CD4-positive, alpha-beta T cell treated with Interleukin-15 for 1 hour (primary cell): ENCODE data around the gene NRG3.

ENCODE experiments used
- DNase-seq: peaks from one replicate; pipeline ENCODE4 v3.0.0-alpha.2; 2020

NRG3 gene

DNA sequence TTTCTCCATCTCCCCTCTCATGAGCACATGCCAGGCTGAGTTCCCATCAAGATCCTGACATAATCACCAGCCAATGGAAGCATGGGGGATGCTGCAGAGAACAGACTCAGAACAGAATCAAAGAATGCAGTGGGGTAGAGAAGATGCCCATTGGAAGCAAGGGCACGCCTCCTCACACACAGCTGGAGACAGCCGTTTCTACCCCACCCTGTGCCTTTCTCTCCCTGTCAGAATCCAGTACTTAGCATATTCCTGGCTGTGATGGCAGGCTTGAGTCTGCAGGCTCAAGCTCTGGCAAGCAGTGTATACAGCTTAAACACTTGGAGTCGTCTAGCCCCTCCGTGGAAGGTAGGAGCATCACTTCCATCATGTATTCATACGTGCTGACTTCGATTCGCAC, 867.9 kb downstream of the NRG3 start:
- DNase-seq = no peak

DNA sequence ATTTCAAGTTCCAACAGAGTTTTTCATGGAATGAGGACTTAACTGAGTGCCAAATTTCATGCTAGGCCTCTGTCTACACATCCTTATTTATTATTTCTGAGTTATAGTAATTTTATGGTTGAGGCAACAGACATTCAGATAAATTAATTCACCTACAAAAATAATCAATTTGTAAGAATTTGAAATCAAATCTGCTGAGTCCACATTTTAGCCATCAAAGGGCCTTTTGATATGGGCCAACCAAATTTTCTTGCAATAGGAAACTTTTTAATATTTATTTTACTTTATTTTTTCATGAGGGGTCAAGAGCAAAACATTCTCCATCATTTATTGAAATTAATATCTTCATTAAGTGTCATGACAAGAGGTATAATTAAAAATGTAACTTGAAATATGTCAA, 875.5 kb downstream of the NRG3 start:
- no peak for DNase-seq

DNA sequence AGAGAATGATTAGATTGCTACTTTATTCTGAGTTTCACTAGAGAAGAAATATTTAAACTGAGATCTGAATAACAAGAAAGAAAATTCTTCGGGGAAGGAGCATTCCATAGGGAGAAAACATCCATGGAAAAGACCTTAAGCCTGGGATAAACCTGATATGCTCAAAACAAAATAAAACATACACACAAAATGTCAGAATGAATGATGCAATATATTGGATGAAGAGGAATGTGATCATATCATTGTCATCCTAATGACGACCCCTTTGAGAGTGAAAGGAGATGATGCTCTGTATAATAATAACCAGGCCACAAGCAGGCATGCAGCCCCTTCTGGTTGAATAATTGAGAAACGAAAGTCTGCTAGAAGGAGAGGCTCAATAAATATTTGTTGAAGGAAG, 882.4 kb downstream of the NRG3 start:
- DNase-seq = no peak

DNA sequence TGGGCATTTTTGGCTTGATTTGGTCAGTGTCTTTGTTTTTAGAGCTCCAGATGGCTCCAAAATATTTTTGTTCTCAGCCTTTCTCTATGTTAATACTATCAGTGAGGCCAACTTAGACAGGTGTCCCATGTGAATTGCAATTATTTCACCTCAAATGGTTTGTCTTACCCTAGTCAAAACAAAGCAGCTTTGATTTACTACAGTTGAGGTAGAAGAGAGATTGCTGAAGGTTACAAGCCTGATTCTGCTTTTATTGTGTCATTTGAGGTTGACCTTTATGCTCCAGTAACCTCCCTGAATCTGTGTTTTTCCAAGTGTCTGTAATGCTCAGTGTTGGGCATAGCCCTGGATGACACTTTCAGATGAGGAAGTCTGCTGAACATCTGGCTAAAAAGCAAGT, 882.9 kb downstream of the NRG3 start:
- DNase-seq = no peak

DNA sequence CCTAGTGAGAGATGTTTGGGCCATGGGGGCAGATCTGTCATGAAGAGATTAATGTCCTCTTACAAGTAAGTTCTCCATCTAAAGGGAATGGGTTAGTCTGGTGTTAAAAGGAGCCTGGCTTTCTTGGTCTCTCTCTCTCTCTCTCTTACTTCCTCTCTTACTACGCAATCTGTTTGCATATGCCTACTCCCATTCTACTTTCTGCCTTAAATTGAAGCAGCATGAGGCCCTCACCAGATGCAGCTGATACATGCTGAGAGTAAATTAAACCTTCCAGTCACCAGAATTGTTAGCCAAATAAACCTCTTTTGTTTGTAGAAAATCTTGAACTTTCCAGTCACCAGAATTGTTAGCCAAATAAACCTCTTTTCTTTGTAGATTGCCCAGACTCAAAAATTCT, 884.1 kb downstream of the NRG3 start:
- no peak for DNase-seq

DNA sequence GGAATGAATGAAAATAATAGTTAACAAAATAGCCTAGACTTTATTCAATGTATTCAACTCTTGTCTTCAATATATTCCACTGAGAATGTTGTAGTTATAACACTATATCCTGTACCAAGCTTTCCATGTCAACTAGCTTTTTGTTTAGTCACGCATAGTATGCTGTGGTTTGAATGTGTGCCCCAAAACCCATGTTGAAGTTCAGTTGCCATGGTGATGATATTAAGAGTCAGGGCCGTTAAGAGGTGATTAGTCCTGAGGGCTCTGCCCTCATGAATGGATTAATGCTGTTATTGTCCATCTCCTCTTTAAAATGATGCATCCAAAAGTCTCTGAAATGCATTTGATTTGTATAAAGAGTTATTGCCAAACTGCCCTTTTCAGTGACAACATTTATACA, 887.6 kb downstream of the NRG3 start:
- no peak for DNase-seq

DNA sequence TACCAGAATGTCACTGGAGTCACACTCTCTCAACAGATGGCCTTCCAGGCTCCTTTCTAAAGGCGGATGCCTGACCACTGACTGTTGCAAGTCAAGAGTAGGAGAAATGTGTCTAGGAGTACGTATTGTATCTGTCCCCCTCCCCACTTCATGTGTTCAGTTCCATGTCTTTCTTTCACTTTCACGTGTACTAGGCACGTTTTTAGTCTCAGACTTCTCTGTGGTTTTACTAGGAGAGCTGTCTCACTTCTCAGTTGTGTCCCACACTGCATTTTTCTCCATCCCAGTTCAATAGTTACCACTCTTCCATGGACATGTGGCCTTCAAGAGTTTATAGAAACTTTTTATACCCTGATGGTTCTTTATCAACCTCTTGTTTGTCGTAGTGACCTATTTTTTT, 893.0 kb downstream of the NRG3 start:
- DNase-seq = no peak

DNA sequence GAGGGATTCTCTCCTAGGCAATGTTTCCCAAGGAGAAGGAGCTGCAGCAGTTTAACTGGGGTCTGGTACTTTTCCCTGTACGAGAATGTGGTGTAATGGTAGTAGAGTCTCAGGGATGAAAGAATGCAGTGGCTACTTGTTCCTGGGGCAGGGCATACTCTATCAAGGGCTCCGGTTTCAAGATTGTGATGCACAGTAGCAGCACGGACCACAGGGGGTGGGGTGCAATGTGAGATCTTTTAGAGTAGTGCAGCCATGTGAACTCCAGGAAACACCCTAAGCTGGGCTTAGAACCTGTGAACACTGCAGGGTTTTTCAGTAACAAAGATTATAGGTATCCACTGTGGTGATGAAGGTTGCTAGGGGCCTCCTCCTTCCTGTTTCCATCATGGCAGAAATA, 903.9 kb downstream of the NRG3 start:
- DNase-seq = no peak

DNA sequence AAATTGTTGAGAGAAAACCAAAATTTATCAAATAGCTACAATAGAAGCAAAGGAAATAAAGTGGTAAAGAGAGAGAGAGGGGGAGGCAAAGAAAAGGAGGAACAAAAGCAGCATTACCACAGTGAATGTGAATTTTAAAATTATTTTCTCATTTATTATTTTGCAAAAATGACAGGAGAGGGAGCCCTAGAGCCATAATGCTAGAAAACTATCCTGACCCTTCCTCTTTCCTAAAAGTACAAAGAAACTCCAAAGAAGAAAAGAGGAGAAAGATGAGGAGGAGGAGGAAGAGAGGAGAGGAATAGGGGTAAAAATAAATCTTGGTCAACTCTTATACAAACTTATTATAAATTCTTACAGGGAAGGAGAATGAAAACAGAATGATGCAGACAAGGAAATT, 921.5 kb downstream of the NRG3 start:
- DNase-seq = no peak

DNA sequence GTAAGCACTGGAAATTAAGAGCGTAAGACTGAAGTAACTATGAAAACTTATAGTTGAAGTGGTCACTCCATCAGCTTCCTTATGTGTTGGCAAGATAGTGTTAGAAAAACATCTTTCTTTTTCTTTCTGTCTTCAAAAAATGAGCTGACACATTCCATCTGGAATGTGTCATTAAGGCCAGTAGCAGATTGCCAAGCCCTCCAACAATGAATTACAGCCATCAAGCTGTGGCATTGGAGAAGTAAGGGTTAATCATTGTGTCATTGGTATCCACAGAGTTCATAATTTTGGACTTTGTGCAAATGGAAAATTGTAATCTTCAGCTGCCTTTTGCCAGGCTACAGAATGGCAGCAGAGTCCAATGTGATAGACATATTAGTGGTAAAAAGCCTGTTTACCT, 926.3 kb downstream of the NRG3 start:
- DNase-seq = no peak

DNA sequence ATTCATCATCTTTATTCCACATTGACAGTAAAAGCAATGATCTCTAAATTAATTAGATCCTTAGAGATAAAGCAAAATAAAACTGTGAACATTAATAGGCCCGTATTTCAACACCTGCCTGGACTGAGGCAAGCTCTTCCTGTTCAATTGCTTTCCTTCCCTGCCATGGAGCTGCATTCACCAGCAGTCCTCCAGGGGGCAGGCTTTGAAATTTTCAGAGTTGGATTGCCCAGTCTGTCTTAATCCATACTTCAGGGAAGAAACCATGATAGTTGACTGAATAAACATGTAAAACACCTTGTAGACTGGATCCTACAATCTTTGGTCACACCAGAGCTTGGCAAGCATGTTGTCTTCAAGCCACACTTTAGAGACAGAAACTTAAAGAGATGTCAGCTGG, 936.6 kb downstream of the NRG3 start:
- no peak for DNase-seq

DNA sequence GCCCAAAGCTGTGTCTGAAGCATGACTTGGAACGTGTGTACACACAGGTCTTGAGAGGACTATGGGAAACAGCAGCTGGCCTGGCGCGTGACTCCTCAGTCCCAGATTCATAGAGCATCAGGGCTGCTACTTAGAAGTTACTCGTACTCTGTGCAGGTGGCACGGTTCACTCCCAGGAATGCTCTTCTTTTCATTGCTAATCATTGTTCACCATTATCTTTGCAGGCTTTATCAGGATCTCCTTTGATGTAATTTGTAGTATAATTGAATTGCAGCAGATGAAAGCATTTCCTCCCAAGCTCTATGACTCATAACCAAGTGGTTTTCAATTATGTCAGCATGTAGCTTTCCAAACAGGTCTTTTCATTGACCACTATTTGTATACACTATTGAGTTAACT, 938.9 kb downstream of the NRG3 start:
- no peak for DNase-seq

DNA sequence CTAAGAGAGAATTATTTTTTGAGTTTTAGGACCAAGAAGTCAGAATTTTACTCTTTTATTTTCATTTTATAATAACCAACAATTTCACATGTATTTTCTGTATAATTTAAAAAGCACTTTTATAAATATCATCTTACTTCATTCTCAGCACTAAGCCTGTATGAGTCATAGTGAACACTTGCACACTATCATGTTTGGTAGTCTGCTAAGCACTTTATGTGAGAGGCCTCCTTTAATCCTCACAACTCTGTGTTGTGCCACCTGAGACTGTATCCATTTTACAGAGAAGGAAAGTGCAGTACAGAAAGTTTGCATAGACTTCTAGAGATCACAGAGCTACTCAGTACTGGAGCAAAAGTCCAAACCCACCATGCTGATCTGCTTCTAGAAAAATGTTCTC, 939.6 kb downstream of the NRG3 start:
- DNase-seq = no peak

DNA sequence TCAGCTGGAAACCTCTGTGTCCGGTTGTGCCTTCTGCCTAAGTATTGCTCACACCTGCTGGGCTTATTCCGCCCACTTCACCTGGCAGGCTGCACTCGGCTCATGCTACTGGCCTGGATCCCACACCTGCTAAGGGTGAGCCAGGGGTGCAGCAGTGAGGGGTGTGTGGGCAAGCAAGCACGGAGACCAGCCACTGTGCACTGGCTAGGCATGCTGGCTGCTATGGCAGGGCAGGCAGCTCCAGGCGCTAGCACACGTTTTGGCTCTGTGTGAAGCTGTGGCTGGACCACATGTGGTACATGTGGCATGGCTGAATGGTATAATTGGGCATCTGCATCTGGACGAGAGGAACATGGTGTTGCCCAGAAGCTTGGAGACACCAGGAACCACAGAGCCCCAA, 940.7 kb downstream of the NRG3 start:
- no peak for DNase-seq

DNA sequence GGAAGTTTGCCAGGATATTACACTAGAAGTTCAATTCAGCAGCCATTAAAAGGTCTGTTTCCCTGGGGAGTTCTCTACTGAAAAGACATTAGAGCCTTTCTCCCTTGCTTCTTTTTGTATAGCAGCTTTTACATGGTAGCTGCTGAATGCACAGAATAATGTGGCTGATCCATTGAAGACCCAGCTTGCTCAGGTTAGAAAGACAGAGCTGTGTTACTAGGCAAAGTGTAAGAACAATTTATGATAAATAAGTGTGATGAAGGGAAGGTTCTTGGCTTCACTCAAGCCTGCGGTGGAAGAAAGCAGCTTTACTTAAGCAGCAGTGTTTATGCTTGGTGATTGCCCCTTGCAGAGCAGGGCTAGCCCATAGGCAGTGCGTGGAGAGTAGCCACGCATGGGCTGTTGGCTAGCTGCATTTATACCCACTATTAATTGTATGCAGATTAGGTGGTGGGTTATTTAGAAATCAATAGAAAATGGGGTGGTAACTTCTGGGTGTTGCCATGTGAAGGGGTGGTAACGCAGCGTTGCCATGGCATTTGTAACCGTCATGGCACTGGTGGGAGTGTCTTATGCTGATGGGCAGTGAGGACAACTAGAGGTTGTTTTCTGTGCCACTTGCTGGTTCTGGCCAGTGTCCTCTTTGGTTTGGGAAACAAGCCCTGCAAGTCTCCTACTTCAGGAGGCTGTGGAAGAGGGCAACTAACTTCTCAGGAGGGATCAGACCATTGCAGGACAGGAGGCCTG, 942.9 kb downstream of the NRG3 start:
- DNase-seq = no peak

DNA sequence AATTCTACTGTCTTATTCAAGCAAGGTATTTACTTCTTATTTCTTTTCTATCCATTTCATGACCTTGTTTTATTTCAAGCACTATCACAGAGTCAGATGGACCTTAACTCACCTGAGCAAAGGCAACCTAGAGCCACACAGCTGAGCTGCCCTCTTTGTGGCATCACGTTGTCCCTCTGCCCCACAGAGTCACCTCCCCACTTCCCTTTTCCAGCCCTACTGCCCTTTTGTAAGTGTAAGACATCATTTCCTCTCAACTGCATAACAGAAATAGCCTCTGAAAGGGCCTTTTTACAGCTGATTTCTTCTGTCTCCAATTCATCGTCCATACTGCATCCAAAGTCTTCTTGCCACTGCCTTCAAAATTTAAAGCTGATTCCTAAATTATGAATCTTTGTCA, 946.0 kb downstream of the NRG3 start:
- no peak for DNase-seq

DNA sequence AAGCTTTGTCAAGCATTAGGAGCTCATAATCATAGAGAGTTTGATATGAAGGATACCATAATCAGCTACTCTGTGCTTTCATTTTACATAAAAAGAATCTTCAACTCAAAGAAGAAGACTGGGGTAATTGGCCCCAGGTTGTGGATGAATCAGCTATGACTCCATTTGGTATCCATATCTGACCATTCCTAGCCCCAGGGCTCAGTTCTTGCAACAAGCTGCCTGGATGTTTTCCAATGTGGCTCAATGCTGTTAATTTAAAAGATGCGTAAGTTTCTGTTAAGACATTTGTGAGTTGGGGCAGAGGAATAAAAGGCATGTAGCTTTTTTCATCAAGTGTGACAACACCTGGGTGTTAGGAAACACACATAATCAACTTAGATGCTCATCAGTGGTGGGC, 951.1 kb downstream of the NRG3 start:
- DNase-seq = no peak

DNA sequence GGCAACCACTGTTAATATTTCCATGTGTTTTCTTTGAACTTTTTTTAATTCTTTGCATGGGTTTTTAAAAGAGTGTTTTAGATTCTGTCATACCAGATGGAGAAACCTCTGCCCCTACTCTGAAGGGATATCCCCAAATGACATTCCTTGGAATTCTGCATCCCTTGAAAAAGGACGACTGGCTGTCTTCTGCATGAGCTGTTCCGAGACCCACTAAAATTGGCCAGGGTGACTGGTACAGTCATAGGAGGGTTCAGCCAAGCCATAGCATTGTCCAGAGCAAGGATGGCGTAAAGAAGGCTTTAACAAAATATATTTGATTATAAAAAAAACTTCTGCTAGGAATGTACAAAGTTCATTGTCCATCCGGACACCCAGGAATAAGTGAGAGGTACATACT, 952.9 kb downstream of the NRG3 start:
- no peak for DNase-seq

DNA sequence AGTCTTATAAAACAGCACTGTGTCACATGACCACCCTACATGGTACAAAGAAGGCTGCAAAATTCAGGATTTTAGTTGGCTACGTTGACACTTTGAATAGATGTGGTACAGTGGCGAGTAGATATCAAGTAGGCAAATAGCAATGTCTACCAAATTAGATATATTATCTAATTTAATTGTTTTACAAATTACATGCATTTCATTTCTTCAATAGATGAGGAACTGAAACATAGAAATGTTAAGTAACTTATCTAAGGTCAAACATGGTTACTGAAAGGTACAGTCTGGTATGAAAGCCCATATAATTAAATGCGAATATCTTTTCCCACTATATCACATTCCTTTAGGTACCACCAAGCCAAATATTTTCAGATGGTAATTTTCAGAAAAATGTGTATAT, 972.2 kb downstream of the NRG3 start:
- no peak for DNase-seq

DNA sequence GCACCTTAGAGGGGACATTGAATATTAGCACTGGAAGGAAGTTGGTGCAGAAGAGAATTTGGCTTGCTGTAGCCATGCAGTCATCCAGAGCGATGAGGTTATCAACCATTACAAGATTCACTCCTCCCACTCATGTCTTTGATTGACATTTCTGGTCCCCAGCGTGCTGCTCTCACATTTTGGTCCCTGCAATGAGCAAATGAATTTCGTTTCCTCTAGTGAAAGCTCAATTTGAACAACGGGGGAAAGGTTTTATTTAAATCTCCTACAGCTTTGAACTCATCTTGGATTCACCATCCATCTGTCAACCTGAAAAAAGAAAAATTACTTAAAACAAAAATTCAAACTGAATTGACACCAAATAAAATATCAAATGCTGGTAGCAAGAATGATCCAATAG, 975.2 kb downstream of the NRG3 start:
- DNase-seq = no peak

DNA sequence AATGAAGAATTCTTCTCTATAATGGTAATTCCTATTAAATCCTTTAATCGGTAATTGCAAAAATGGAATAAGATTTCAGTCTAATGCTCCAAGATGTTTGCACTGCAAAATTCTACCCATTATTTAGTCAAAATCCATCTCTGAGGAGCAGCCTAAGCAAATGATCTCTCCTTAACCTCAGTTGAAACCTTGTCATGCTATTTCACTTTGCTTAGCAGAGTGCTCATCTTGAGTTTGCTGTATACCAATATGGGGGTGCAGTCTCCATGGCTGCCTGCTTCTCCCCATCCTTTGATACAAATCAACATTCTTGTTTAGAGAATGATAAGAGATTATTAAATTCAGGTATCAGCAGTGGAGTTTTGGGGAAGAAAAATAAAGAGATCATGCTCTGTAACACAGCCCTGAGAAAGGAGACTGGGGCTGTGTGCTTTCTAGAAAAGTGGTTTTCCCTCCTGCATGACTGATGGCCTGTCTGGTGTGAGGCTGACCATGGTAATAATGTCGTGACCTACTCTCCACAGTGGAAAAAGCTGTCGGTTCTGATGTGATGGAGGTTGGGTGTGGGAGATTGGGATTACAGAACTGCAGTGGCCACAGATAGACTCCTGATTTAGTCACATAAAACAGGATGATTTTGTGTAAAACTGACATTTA, 982.1 kb downstream of the NRG3 start:
- no peak for DNase-seq

DNA sequence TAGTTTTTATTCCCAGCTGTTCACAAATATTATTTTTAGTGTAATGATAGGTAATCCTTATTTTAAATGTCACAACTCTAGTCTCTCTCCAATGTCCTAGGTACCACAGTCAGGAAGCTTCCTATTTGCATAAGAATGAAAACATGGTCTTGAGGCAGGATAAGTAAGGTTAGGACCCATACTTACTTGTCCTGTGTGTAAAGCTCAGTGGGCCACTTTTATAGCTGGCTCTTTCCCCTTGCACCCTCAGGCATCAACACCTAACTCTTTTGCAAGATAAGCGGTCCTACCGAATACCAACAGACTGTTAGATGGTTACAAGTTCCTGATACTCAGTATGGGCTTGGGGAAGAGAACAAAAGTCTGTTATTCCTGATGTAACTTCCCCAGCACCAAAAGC, 986.9 kb downstream of the NRG3 start:
- no peak for DNase-seq

DNA sequence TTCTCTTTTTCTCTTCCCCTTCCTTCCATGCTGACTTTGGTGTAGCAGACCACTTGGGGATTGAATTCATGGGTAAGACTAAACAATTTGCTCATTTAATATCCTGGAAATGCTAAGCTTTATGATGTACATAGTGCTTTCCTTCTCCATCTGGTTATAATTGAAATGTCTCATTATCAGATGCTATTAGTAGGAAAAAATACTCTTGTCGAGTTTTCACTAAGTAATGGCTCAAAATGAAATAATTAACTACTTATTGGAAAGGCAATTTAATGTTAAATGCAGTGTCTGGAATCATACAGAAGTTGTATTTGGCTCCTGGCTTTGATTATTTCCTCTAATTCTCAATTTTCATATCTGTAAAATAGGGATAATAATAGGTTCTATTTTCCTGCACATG, 990.4 kb downstream of the NRG3 start:
- DNase-seq = no peak

DNA sequence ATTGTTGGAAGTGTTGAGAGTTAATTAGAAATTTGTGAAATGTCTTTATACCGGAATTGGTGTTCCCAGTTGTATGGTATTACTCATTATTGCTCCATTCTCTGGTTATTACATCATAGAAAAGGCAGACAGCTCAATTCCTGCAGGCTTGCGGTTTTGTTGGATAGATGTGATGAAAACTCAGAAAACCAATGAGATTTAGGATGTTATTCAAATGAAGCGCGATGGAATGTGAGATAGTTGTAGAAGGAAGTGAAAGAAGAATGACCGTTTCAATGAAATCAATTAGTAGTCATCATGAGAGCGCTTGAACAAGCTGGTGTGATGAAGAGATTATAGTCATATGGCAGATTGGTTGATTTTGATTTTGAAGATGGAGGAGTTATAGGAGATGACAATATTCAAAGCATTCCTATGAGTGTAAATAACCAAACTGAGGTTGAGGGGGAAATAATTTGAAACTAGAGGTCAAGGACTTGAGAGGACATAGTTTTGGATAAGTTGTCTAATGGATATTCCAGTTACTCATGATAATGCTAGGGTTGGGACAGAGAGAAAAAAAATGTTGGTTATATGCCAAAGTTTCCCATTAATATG, 991.5 kb downstream of the NRG3 start:
- no peak for DNase-seq

DNA sequence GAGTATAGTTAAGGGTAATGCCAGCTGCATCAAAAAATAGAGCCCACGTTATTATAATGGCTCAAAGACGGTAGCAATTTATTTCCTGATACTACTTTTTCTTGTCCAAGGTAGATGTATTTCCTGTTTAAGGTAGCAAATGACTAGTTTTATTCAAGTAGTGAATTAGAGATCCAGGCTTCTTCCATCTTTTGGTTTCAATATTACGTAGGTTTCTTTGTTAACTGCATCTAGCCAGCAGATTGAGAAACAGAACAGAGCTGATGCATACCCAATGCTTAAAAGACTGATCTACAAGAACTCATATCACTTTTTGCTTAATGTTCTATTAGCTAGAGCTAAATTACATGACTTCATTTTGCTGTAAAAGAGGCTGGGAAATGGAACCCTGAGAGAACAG, 992.1 kb downstream of the NRG3 start:
- DNase-seq = no peak
